GM12801 (cell line): ENCODE measurements around the gene ESR2.

ENCODE experiments used
- CTCF ChIP-seq: IDR thresholded peaks from one replicate; pipeline ENCODE4 v1.5.1; 2011; ENCODE audit warnings: control low read depth; ENCODE audit not compliant: insufficient read length; ENCODE audit errors: extremely low read depth

Gene ESR2

GRCh38 chr14:64232095-64232838, 61.9 kb downstream of the ESR2 start:
- no peak for TF ChIP-seq CTCF

GRCh38 chr14:64229489-64229888, 64.7 kb downstream of the ESR2 start:
- no peak for TF ChIP-seq CTCF

GRCh38 chr14:64227856-64228255, 66.3 kb downstream of the ESR2 start:
- TF ChIP-seq CTCF, result no peak

- no peak for TF ChIP-seq CTCF
Measured at GRCh38 chr14:64225151-64225757, 68.9 kb downstream of the ESR2 start.

GRCh38 chr14:64221391-64222003, 72.7 kb downstream of the ESR2 start:
- no peak for TF ChIP-seq CTCF

GRCh38 chr14:64220466-64220865, 73.7 kb downstream of the ESR2 start:
- no peak for TF ChIP-seq CTCF

GRCh38 chr14:64220056-64220455, 74.1 kb downstream of the ESR2 start:
- no peak for TF ChIP-seq CTCF
